Hepatocyte (in vitro differentiated cells): ENCODE data around the gene NUDT14. TPM values are rescaled to one million over a fixed set of nuclear protein-coding genes. Genes with fewer than 3 reads are reported as not detected.

ENCODE experiments used
- DNase-seq: peaks from one replicate; pipeline ENCODE4 v3.0.0-alpha.2; 2016; ENCODE audit warnings: low spot score
- H2AFZ ChIP-seq: fragments of 200-600 bp; sonication (generic); 2 replicates; pipeline ENCODE4 v1.6.0; 2016; ENCODE audit warnings: antibody characterized with exemption, mild to moderate bottlenecking
- H3K27ac ChIP-seq: fragments of 200-600 bp; sonication (generic); 2 replicates; pipeline ENCODE4 v1.5.1; 2016; ENCODE audit warnings: mild to moderate bottlenecking
- H3K27me3 ChIP-seq: fragments of 200-600 bp; sonication (generic); 2 replicates; pipeline ENCODE4 v1.6.1; 2016
- H3K36me3 ChIP-seq: fragments of 200-600 bp; sonication (generic); replicated peaks from 2 replicates; pipeline ENCODE4 v1.5.1; 2016; ENCODE audit warnings: low read depth; ENCODE audit not compliant: insufficient read depth
- H3K4me1 ChIP-seq: fragments of 200-600 bp; sonication (generic); 2 replicates; pipeline ENCODE4 v1.5.1; 2016; ENCODE audit warnings: mild to moderate bottlenecking, moderate library complexity; ENCODE audit not compliant: insufficient read depth
- H3K4me2 ChIP-seq: fragments of 200-600 bp; sonication (generic); 2 replicates; pipeline ENCODE4 v1.6.0; 2016
- H3K4me3 ChIP-seq: fragments of 200-600 bp; sonication (generic); 2 replicates; pipeline ENCODE4 v1.5.1; 2016; ENCODE audit warnings: mild to moderate bottlenecking
- H3K79me2 ChIP-seq: fragments of 200-600 bp; sonication (generic); 2 replicates; pipeline ENCODE4 v1.6.0; 2017; ENCODE audit warnings: mild to moderate bottlenecking
- H3K9me2 ChIP-seq: fragments of 200-600 bp; sonication (generic); replicated peaks from 2 replicates; pipeline ENCODE4 v1.6.0; 2017; ENCODE audit warnings: mild to moderate bottlenecking; ENCODE audit not compliant: insufficient read depth
- H3K9me3 ChIP-seq: fragments of 200-600 bp; sonication (generic); 2 replicates; pipeline ENCODE4 v1.5.1; 2016; ENCODE audit warnings: low read depth, mild to moderate bottlenecking
- H4K20me1 ChIP-seq: fragments of 200-600 bp; sonication (generic); 2 replicates; pipeline ENCODE4 v1.6.0; 2016; ENCODE audit warnings: mild to moderate bottlenecking; ENCODE audit not compliant: insufficient read depth, poor library complexity, severe bottlenecking
- EZH2 ChIP-seq: fragments of 200-600 bp; sonication (generic); IDR thresholded peaks from 2 replicates; pipeline ENCODE4 v1.6.1; 2016; ENCODE audit warnings: antibody characterized with exemption, mild to moderate bottlenecking, borderline replicate concordance
- EZH2phosphoT487 ChIP-seq: fragments of 200-600 bp; sonication (generic); IDR thresholded peaks from one replicate; pipeline ENCODE4 v1.6.1; 2018; ENCODE audit warnings: antibody characterized with exemption, mild to moderate bottlenecking, low read depth, moderate library complexity; ENCODE audit not compliant: unreplicated experiment, severe bottlenecking
- WGBS: methylation state at CpG from one replicate; pipeline ENCODE4 v1.1.6; 2016; ENCODE audit warnings: low lambda C conversion rate; ENCODE audit errors: missing lambda C conversion rate; 5-methylcytosine and 5-hydroxymethylcytosine counted together
- polyA plus RNA-seq: library from polyadenylated mRNA; unstranded; fragments of >200 nt; fragmentation: Nextera tagmentation; extraction: Ambion mirVana; gene quantifications from 2 replicates; pipeline ENCODE4 v1.2.1, GENCODE V29; 2016
- total RNA-seq: library from RNA; depleted of rRNA; stranded (reverse); fragments of >200 nt; gene quantifications from 2 replicates; pipeline ENCODE4 v1.2.3, GENCODE V29; 2014
- TF ChIP-seq, protein P1 (sequence below): fragments of 200-600 bp; sonication (generic); IDR thresholded peaks from 2 replicates; pipeline ENCODE4 v1.5.1; 2016; ENCODE audit warnings: antibody characterized with exemption, mild to moderate bottlenecking; ENCODE audit not compliant: poor library complexity

NUDT14 gene
- total and polyA plus RNA-seq, 2 experiments from 2014 or later: 47.4 to 98.1 TPM

DNA sequence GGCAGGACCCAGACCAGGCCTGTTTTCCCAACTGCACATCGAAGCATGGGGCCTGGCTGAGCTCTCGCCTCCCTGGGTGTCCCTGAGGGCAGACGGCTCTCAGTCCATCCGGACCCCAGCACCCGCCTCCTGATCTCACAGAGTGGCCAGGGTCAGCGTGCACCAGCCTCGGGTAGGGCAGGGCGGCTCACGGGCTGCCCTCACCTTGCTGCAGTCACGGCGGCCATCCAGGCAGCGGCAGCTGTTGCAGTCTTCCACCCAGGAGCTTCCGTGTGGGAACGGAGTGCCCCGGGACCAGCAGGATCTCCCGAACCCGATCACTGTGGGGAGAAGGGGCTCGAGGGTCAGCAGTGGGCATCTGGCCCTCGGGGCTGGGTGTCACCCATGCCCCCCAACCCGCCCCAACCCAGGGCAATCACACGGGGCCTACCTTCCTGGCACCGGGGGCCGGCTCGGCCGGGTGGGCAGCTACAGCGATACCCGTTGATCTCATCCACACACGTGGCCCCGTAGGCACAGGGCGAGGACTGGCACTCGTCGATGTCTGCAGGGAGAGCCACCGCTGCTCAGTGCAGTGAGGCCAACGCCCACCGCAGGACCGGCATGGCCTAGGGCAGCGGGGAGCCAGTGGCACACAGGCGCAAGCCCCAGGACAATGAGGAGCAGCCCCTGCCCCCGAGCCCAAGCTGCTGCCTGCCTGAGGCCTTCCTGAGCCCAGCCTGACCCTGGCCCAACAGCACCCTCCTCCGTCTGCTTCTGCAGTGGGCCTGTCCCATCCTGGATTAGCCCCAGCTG, 34.7 kb downstream of the NUDT14 start:
- H3K4me1 ChIP-seq: no peaks in the 10 kb centered on the region
- H2AFZ ChIP-seq: no peak overlapping the region
- H4K20me1 ChIP-seq: no peaks in the 10 kb centered on the region
- H3K4me2 ChIP-seq: no peak overlapping the region
- no peak for DNase-seq
- no peaks in the 10 kb centered on the region for H3K79me2 ChIP-seq
- TF ChIP-seq EZH2: no peak
- no peak for TF ChIP-seq EZH2phosphoT487
- TF ChIP-seq, protein P1, sequence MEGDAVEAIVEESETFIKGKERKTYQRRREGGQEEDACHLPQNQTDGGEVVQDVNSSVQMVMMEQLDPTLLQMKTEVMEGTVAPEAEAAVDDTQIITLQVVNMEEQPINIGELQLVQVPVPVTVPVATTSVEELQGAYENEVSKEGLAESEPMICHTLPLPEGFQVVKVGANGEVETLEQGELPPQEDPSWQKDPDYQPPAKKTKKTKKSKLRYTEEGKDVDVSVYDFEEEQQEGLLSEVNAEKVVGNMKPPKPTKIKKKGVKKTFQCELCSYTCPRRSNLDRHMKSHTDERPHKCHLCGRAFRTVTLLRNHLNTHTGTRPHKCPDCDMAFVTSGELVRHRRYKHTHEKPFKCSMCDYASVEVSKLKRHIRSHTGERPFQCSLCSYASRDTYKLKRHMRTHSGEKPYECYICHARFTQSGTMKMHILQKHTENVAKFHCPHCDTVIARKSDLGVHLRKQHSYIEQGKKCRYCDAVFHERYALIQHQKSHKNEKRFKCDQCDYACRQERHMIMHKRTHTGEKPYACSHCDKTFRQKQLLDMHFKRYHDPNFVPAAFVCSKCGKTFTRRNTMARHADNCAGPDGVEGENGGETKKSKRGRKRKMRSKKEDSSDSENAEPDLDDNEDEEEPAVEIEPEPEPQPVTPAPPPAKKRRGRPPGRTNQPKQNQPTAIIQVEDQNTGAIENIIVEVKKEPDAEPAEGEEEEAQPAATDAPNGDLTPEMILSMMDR: no peak
- no peak overlapping the region for H3K27ac ChIP-seq
- 94% methylated on average over 40 of the region's 40 CpGs for WGBS
- no peaks in the 10 kb centered on the region for H3K9me3 ChIP-seq
- no peaks in the 10 kb centered on the region for H3K27me3 ChIP-seq
- H3K9me2 ChIP-seq: no peaks in the 10 kb centered on the region
- no peak overlapping the region for H3K4me3 ChIP-seq
- no peaks in the 10 kb centered on the region for H3K36me3 ChIP-seq

DNA sequence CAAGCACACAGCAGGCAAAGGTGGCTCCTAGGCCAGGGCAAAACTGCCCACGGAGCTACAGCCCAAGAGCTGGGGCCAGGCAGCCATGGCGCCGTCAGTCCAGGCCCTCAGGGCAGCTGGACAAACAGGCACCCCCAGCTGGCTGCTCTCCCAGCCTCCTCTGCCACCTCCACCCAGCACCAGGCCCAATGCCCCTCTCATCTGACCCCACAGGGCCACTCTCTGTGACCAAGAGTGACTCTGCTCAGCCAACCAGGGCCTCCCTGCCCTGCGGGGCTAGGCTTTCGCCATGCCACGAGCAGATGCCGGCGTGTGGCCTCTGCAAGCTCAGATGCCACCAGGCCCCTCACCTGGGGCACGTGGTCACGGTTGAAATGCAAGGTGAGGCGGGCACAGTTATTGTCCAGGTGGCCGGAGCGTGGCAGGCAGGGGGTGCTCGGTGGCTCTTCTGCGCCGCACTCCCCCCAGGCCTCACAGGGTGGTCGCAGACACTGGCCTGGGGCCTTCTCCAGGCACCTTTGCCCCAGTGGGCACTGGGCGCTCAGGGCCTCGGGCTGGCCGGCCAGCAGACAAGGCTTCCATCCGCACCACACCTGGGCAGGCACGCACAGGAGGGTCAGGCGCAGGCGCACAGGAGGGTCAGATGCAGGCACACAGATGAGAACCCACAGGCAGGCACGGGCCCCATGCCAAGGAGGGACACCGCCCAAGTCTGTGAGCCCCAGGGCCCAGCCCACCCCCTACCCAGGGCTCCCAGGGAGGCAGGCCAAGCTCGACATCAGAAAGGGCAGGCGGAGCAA, 35.5 kb downstream of the NUDT14 start:
- TF ChIP-seq, protein P1: no peak
- TF ChIP-seq EZH2: no peak
- WGBS: 93% methylated on average over 28 of the region's 28 CpGs
- no peak overlapping the region for H2AFZ ChIP-seq
- H4K20me1 ChIP-seq: no peaks in the 10 kb centered on the region
- H3K4me3 ChIP-seq: no peak overlapping the region
- DNase-seq: no peak
- H3K4me1 ChIP-seq: no peaks in the 10 kb centered on the region
- H3K4me2 ChIP-seq: no peak overlapping the region
- H3K79me2 ChIP-seq: no peaks in the 10 kb centered on the region
- H3K27me3 ChIP-seq: no peaks in the 10 kb centered on the region
- no peaks in the 10 kb centered on the region for H3K36me3 ChIP-seq
- no peaks in the 10 kb centered on the region for H3K9me2 ChIP-seq
- no peaks in the 10 kb centered on the region for H3K9me3 ChIP-seq
- no peak overlapping the region for H3K27ac ChIP-seq

DNA sequence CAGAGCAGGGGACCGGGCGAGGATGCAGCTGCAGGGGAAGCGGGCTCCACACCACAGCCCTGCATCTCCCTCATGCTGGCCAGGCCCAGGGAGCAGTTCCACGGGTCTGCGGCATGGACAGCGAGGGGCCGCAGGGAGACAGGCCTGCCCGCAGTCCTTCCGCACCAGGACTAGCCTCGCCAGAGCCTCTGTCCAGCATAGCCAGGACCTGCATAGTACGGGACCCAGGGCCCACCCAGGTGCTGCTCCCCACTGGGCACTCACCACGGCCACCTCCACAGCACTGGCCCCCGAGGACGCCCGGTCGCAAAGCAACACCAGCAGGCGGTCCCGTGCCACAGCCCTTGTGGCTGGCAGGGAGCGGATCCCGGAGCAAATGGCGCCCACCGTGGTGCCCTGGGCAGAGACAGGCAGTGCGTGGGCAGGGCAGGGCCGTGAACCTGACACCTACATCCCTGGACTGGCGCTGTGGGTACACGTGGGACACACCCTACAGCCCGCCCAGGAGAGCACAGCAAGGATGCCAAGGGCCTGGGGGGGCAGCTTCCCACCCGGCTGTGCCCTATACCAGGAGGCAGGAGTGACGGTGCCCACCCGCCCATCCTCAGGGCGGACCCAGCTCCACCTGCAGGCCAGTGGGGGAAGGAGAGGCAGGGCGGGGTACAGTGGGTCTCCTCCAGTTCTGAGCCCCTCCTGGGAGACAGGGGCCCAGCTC, 36.3 kb downstream of the NUDT14 start:
- DNase-seq: no peak
- Histone ChIP-seq H4K20me1 (no peaks in the 10 kb centered on the region), H3K27me3 (no peaks in the 10 kb centered on the region), H3K79me2 (no peaks in the 10 kb centered on the region), H3K27ac (no peak overlapping the region), H2AFZ (no peak overlapping the region), H3K36me3 (no peaks in the 10 kb centered on the region), H3K4me1 (no peaks in the 10 kb centered on the region), H3K9me3 (peaks cover 5% of the 10 kb centered on the region), H3K4me3 (no peak overlapping the region), H3K4me2 (no peak overlapping the region), H3K9me2 (no peaks in the 10 kb centered on the region)
- WGBS: 93% methylated on average over 31 of the region's 32 CpGs
- TF ChIP-seq EZH2 (no peak), EZH2phosphoT487 (no peak)
- TF ChIP-seq, protein P1: no peak
